GM12878 (cell line): ENCODE results near the gene SYK. TPM values are rescaled to one million over a fixed set of nuclear protein-coding genes. Genes with fewer than 3 reads are reported as not detected.

Source experiments
- ATAC-seq: fragments of 200-7000 bp; cut with Tn5 transposase; 3 replicates; pipeline ENCODE4 v1.9.1; 2020; ENCODE audit warnings: mild to moderate bottlenecking, moderate library complexity
- BruUV-seq: library from RNA; stranded (reverse); fragments of 400-500 nt; replicated peaks from 2 replicates; lab custom pipeline; 2021; lab: Mats Ljungman, UMichigan
- CTCF ChIA-PET: fragments of 300-600 bp; sonication (Branson Sonifier 250); formaldehyde crosslinking; extraction: SDS; loops from one replicate; lab custom pipeline; 2021; ENCODE audit warnings: inconsistent platforms; lab: Yijun Ruan, JAX
- POLR2A ChIA-PET: fragments of 350-600 bp; formaldehyde crosslinking; extraction: SDS; loops from one replicate; lab custom pipeline; 2021; ENCODE audit warnings: inconsistent platforms; lab: Charles Lee
- RAD21 ChIA-PET: fragments of 300-600 bp; sonication (Branson Sonifier 250); formaldehyde crosslinking; loops from one replicate; lab custom pipeline; 2023; ENCODE audit warnings: antibody characterized with exemption; ENCODE audit not compliant: unreplicated experiment; lab: Charles Lee
- SMC1A ChIA-PET: fragments of 300-600 bp; sonication (Branson Sonifier 250); formaldehyde crosslinking; loops from one replicate; lab custom pipeline; 2023; ENCODE audit not compliant: unreplicated experiment, uncharacterized antibody; lab: Charles Lee
- DNase-seq: peaks from one replicate; pipeline ENCODE4 v3.0.0-alpha.2; 2011; ENCODE audit warnings: low read depth, low spot score
- FAIRE-seq: peaks from 3 replicates; lab custom pipeline; 2011; peaks lifted over from hg19 to GRCh38; lab: Jason Lieb, UNC
- H2AFZ ChIP-seq: 2 replicates; pipeline ENCODE4 v1.6.0; 2011; ENCODE audit warnings: low read depth, low read length, control low read depth; ENCODE audit not compliant: control insufficient read depth
- H3K27ac ChIP-seq: 2 replicates; pipeline ENCODE4 v1.5.1; 2011; ENCODE audit warnings: control low read depth; ENCODE audit not compliant: control insufficient read depth, insufficient read depth
- H3K27me3 ChIP-seq, 2 experiments: replicated peaks in 1 of 2; 2 replicates each; pipeline versions ENCODE4 v1.6.0 to v1.6.1; 2011; ENCODE audit warnings: low read length in 1 of 2; ENCODE audit not compliant: control insufficient read depth in 2 of 2, insufficient read depth in 2 of 2
- H3K36me3 ChIP-seq, 2 experiments: 2 replicates each; pipeline ENCODE4 v1.5.1; 2011; ENCODE audit warnings: low read length in 1 of 2; ENCODE audit not compliant: control insufficient read depth in 2 of 2, insufficient read depth in 2 of 2
- H3K4me1 ChIP-seq: 2 replicates; pipeline ENCODE4 v1.6.1; 2011; ENCODE audit warnings: mild to moderate bottlenecking, low read length, moderate library complexity, mixed read lengths; ENCODE audit not compliant: control insufficient read depth, insufficient read depth
- H3K4me2 ChIP-seq: 2 replicates; pipeline ENCODE4 v1.6.0; 2011; ENCODE audit warnings: control low read depth; ENCODE audit not compliant: control insufficient read depth, insufficient read depth
- H3K4me3 ChIP-seq: fragments of 200-600 bp; sonication (generic); 2 replicates; pipeline ENCODE4 v1.5.1; 2016
- H3K79me2 ChIP-seq: 2 replicates; pipeline ENCODE4 v1.6.0; 2011; ENCODE audit warnings: low read length; ENCODE audit not compliant: control insufficient read depth, insufficient read depth
- H3K9ac ChIP-seq: 2 replicates; pipeline ENCODE4 v1.8.0; 2011; ENCODE audit warnings: low read length, control low read depth, mixed read lengths; ENCODE audit not compliant: control insufficient read depth, insufficient read depth
- H3K9me3 ChIP-seq: replicated peaks from 3 replicates; pipeline ENCODE4 v1.5.1; 2011; ENCODE audit warnings: mild to moderate bottlenecking, low read length; ENCODE audit not compliant: control insufficient read depth, insufficient read depth
- H4K20me1 ChIP-seq: 2 replicates; pipeline ENCODE4 v1.6.0; 2011; ENCODE audit not compliant: control insufficient read depth, insufficient read depth
- BCL11A ChIP-seq: IDR thresholded peaks from 2 replicates; pipeline ENCODE4 v1.6.1; 2011; ENCODE audit warnings: low read depth, low read length
- DPF2 ChIP-seq: fragments of 450-650 bp; IDR thresholded peaks from 2 replicates; pipeline ENCODE4 v1.6.1; 2017; ENCODE audit warnings: mild to moderate bottlenecking
- ETV6 ChIP-seq, 2 experiments: fragments of 450-650 bp in 1 of 2; IDR thresholded peaks in 1 of 2; conservative IDR thresholded peaks in 1 of 2; 2 replicates each; pipeline ENCODE4 v1.6.1; 2014; ENCODE audit warnings: antibody characterized with exemption in 1 of 2, borderline replicate concordance in 1 of 2, low read depth in 1 of 2, mild to moderate bottlenecking in 1 of 2, moderate library complexity in 1 of 2
- GABPA ChIP-seq: IDR thresholded peaks from 2 replicates; pipeline ENCODE4 v1.6.1; 2014; ENCODE audit warnings: antibody characterized with exemption, low read depth, mild to moderate bottlenecking, inconsistent platforms
- IKZF1 ChIP-seq: fragments of 450-650 bp; conservative IDR thresholded peaks from 2 replicates; pipeline ENCODE4 v1.6.1; 2017; ENCODE audit warnings: antibody characterized with exemption, mild to moderate bottlenecking
- IRF4 ChIP-seq: IDR thresholded peaks from 2 replicates; pipeline ENCODE4 v1.6.1; 2011; ENCODE audit warnings: low read depth, low read length
- JUND ChIP-seq: IDR thresholded peaks from 2 replicates; pipeline ENCODE4 v1.6.1; 2012; ENCODE audit warnings: low read depth, mild to moderate bottlenecking, low read length, improper control_type of control experiment, moderate library complexity
- MEF2A ChIP-seq: IDR thresholded peaks from 2 replicates; pipeline ENCODE4 v1.6.1; 2011; ENCODE audit warnings: low read depth, mild to moderate bottlenecking, low read length, moderate library complexity; ENCODE audit not compliant: insufficient read depth
- MEF2B ChIP-seq: fragments of 450-650 bp; IDR thresholded peaks from 2 replicates; pipeline ENCODE4 v1.6.1; 2018; ENCODE audit warnings: mild to moderate bottlenecking, moderate library complexity; ENCODE audit not compliant: partially characterized antibody, poor library complexity, severe bottlenecking
- MTA3 ChIP-seq: IDR thresholded peaks from 2 replicates; pipeline ENCODE4 v1.6.1; 2012; ENCODE audit warnings: low read length, inconsistent platforms, borderline replicate concordance
- MYB ChIP-seq: fragments of 150-350 bp; IDR thresholded peaks from 2 replicates; pipeline ENCODE4 v1.6.1; 2014; ENCODE audit warnings: mild to moderate bottlenecking, low read depth, low read length, borderline replicate concordance
- NFIC ChIP-seq: IDR thresholded peaks from 2 replicates; pipeline ENCODE4 v1.6.1; 2012; ENCODE audit warnings: low read depth, mild to moderate bottlenecking, inconsistent platforms, low read length, moderate library complexity
- PBX3 ChIP-seq: IDR thresholded peaks from 2 replicates; pipeline ENCODE4 v1.6.1; 2011; ENCODE audit warnings: mild to moderate bottlenecking, low read depth, low read length, moderate library complexity; ENCODE audit not compliant: insufficient replicate concordance
- RCOR1 ChIP-seq: conservative IDR thresholded peaks from 2 replicates; pipeline ENCODE4 v1.6.1; 2012; ENCODE audit warnings: low read depth, low read length, improper control_type of control experiment
- RELB ChIP-seq: fragments of 450-650 bp; IDR thresholded peaks from 2 replicates; pipeline ENCODE4 v1.6.1; 2017; ENCODE audit warnings: low read depth, mild to moderate bottlenecking, moderate library complexity
- ZBED1 ChIP-seq: IDR thresholded peaks from 2 replicates; pipeline ENCODE4 v1.6.1; 2016; ENCODE audit warnings: borderline replicate concordance
- ZBTB33 ChIP-seq: fragments of 450-650 bp; IDR thresholded peaks from 2 replicates; pipeline ENCODE4 v1.6.1; 2017; ENCODE audit warnings: mild to moderate bottlenecking
- ZNF384 ChIP-seq: IDR thresholded peaks from 2 replicates; pipeline ENCODE4 v1.6.1; 2012; ENCODE audit warnings: low read depth, mild to moderate bottlenecking, low read length, improper control_type of control experiment, borderline replicate concordance
- WGBS: methylation state at CpG from one replicate; pipeline ENCODE4 v1.1.6; 2016; ENCODE audit warnings: low lambda C conversion rate; ENCODE audit not compliant: insufficient replicate concordance, insufficient coverage; ENCODE audit errors: missing lambda C conversion rate; 5-methylcytosine and 5-hydroxymethylcytosine counted together
- in situ Hi-C: fragments of 300-500 bp; cut with MboI; formaldehyde crosslinking; loops from 9 replicates; pipeline ENCODE4 v1.14.3; 2018; ENCODE audit warnings: mixed read lengths
- intact Hi-C: fragments of 100-400 bp; cut with micrococcal nuclease; formaldehyde crosslinking; loops from one replicate; pipeline ENCODE4 v1.14.2; 2022; ENCODE audit not compliant: unreplicated experiment
- polyA plus RNA-seq, 11 experiments: library from polyadenylated mRNA; depleted of rRNA in 4 of 11; unstranded in 6 of 11; stranded (reverse) in 5 of 11; fragments of >200 nt; fragmentation: Nextera tagmentation in 4 of 11; fragmentation: Illumina TruSeq in 1 of 11; extraction: Ambion mirVana in 4 of 11; extraction: Trizol in 1 of 11; gene quantifications; 1 replicate in 1 of 11; 2 replicates in 10 of 11; pipeline versions ENCODE4 v1.2.1 to v1.2.3, GENCODE V29; 2011 to 2016; ENCODE audit warnings: inconsistent platforms in 2 of 11, missing spikeins in 2 of 11, low read depth in 1 of 11
- total RNA-seq, 4 experiments: library from RNA; depleted of rRNA in 3 of 4; stranded (reverse); fragments of >200 nt in 3 of 4; fragmentation: Illumina TruSeq in 1 of 4; extraction: Trizol in 1 of 4; gene quantifications; 2 replicates each; pipeline versions ENCODE4 v1.2.1 to v1.2.3, GENCODE V29; 2013 to 2021

SYK gene
- total and polyA plus RNA-seq, 10 of the 15 experiments (the other 5 are each of a cell fraction or from before 2014, with no cell fraction given): 6.5 to 135 (median 68.8) TPM

GRCh38 chr9:90787771-90788460 lies 13.7 kb upstream of the SYK start:
- Histone ChIP-seq H3K36me3 (no peaks in the 10 kb centered on the region), H2AFZ (no peak overlapping the region), H3K4me2 (no peak overlapping the region), H3K4me3 (no peak overlapping the region), H4K20me1 (no peaks in the 10 kb centered on the region), H3K27ac (no peak overlapping the region), H3K4me1 (peaks cover 17% of the 10 kb centered on the region), H3K27me3 (no peaks in the 10 kb centered on the region), H3K9me3 (peaks cover 5% of the 10 kb centered on the region), H3K9ac (no peak overlapping the region), H3K79me2 (no peaks in the 10 kb centered on the region)
- ChIA-PET CTCF (interaction anchor here (1.3 kb wide), 1 partner anchor 16 kb away, joined by 3 read pairs; no protein-coding TSS in a partner anchor), SMC1A (no interaction called here), POLR2A (no interaction called here), RAD21 (interaction anchor here (0.6 kb wide), 1 partner anchor 482 kb away, joined by 4 read pairs; no protein-coding TSS in a partner anchor)
- in situ Hi-C loops: no loop called here
- no TSS peak for BruUV-seq
- ATAC-seq (peak; percentile 80), DNase-seq (no peak), FAIRE-seq (peak; percentile 99)
- intact Hi-C loops: no loop called here
- WGBS: 15% methylated on average over 4 of the region's 4 CpGs
- TF ChIP-seq GABPA (peak; percentile 44; the same call in 1 of the 2 replicates), PBX3 (no peak), ETV6 (conservative IDR thresholded peaks at IDR 0.05 in 1 of 2, IDR thresholded peaks at IDR 0.05 in 1 of 2; ENCODE audit: borderline replicate concordance in 1 of 2, low read depth in 1 of 2) (peak in 1 of 2 experiments; percentile 41; a peak in 1 of 4 replicates), ZNF384 (no peak), MEF2A (peak; percentile 91), NFIC (peak; percentile 93), MYB (no peak), ZBTB33 (no peak), JUND (no peak), MEF2B (peak; percentile 24), IRF4 (peak; percentile 60; the same call in 1 of the 2 replicates), MTA3 (0 out of 2 replicates have a peak, but pooled peaks have one; percentile 48), DPF2 (0 out of 2 replicates have a peak, but pooled peaks have one; percentile 34), RCOR1 (no peak), IKZF1 (no peak), ZBED1 (0 out of 2 replicates have a peak, but pooled peaks have one; percentile 18), RELB (no peak), BCL11A (0 out of 2 replicates have a peak, but pooled peaks have one; percentile 43)
